Activated T-helper 1 cell treated with anti-CD3 and anti-CD28 coated beads, Interleukin-12 subunit alpha, Interleukin-12 subunit beta, Interleukin-2, Interleukin-4 antibody, amounts not matched to agents 30 ng/mL and 10 ng/mL and 1 ng/mL, durations not matched to agents 14 hours and 24 hours and 36 hours (primary cell): Measurements from ENCODE around the gene PGRMC1. TPM values are rescaled to one million over a fixed set of nuclear protein-coding genes. Genes with fewer than 3 reads are reported as not detected.
"Not testable (repeated sequence)": the region's sequence is repeated elsewhere in the genome, so short reads cannot be mapped to it uniquely, and the experiment has no call there.

Experiments
- DNase-seq: peaks from one replicate; pipeline ENCODE4 v3.0.0; 2021; ENCODE audit warnings: low spot score
- H3K27ac Mint-ChIP-seq: one replicate; pipeline ENCODE4 v1.8.0; 2021; ENCODE audit warnings: mild to moderate bottlenecking, mixed read lengths
- H3K27me3 Mint-ChIP-seq: one replicate; pipeline ENCODE4 v1.8.0; 2022; ENCODE audit warnings: mild to moderate bottlenecking, moderate library complexity, mixed read lengths; ENCODE audit not compliant: insufficient read depth
- H3K36me3 Mint-ChIP-seq: one replicate; pipeline ENCODE4 v1.8.0; 2021; ENCODE audit warnings: low read depth, mixed read lengths
- H3K4me1 Mint-ChIP-seq: one replicate; pipeline ENCODE4 v1.8.0; 2021; ENCODE audit warnings: low read depth, mixed read lengths
- H3K4me3 Mint-ChIP-seq: one replicate; pipeline ENCODE4 v1.8.0; 2021; ENCODE audit warnings: mild to moderate bottlenecking, moderate library complexity, mixed read lengths
- H3K9me3 Mint-ChIP-seq: one replicate; pipeline ENCODE4 v1.8.0; 2021; ENCODE audit warnings: mixed read lengths
- intact Hi-C: fragments of 100-400 bp; cut with micrococcal nuclease; formaldehyde crosslinking; loops from one replicate; pipeline ENCODE4 v1.15.1; 2024
- total RNA-seq: library from RNA; stranded (reverse); gene quantifications from 2 replicates; pipeline ENCODE4 v1.2.3, GENCODE V29; 2022

Gene PGRMC1
- total RNA-seq, 1 donor from 2014 or later = 41.1 TPM

GRCh38 chrX:119291246-119291645 lies 55.2 kb downstream of the PGRMC1 start:
- H3K27me3 Mint-ChIP-seq, intact Hi-C loops, H3K4me1 Mint-ChIP-seq: not testable (repeated sequence)

GRCh38 chrX:119292445-119292844 lies 56.4 kb downstream of the PGRMC1 start:
- Mint-ChIP-seq H3K9me3 (no peaks in the 10 kb centered on the region), H3K4me1 (no peaks in the 10 kb centered on the region), H3K27ac (no peak overlapping the region), H3K27me3 (peaks cover 2% of the 10 kb centered on the region), H3K4me3 (no peak overlapping the region), H3K36me3 (no peaks in the 10 kb centered on the region)
- no peak for DNase-seq
- intact Hi-C loops = no loop called here

More at GRCh38 chrX:119291246-119291645, 55.2 kb downstream of the PGRMC1 start:
- H3K9me3 Mint-ChIP-seq, H3K4me3 Mint-ChIP-seq, H3K27ac Mint-ChIP-seq, H3K36me3 Mint-ChIP-seq, DNase-seq: not testable (repeated sequence)

Other genes with a start within 250 kb of the PGRMC1 start
- gene CT47C1, start 163.3 kb upstream of the PGRMC1 start, total RNA-seq = not detected in 2 replicates
- gene KIAA1210, start 108.5 kb upstream of the PGRMC1 start, total RNA-seq = not detected in 2 replicates
- 9.8 and 12.6 TPM in 2 replicates for gene SLC25A43, start 163.1 kb downstream of the PGRMC1 start, total RNA-seq
- gene SLC25A5, start 232.2 kb downstream of the PGRMC1 start, total RNA-seq = 471 and 477 TPM in 2 replicates